ENCODE data around the gene FAM3A. TPM values are rescaled to one million over a fixed set of nuclear protein-coding genes. Genes with fewer than 3 reads are reported as not detected.

FAM3A gene
- total and polyA plus RNA-seq, 5 donors, result 55.4 to 68.6 (median 60.4) TPM

- peak in 2 of 3 donors; percentile 3 to 52 for DNase-seq
- intact Hi-C loops (cut with DNase I), result no loop called here
- H3K27me3 ChIP-seq (ENCODE audit: control insufficient read depth, insufficient read depth), result no peaks in the 10 kb centered on the region
- no peak overlapping the region for H3K4me3 ChIP-seq (ENCODE audit: low read length)
- H3K4me1 ChIP-seq (ENCODE audit: control insufficient read depth, insufficient read depth, low read length), result no peaks in the 10 kb centered on the region
- 96% methylated on average over 21 of the region's 21 CpGs for WGBS
- no peak overlapping the region for H3K27ac ChIP-seq (ENCODE audit: low read length)
- no peaks in the 10 kb centered on the region for H3K9me3 ChIP-seq (ENCODE audit: control insufficient read depth, low read length)
- no peak for ATAC-seq
Measured at GRCh38 chrX:154467556-154467955, 48.5 kb downstream of the FAM3A start.

GRCh38 chrX:154466907-154467306 lies 49.1 kb downstream of the FAM3A start:
- intact Hi-C loops (cut with DNase I), result no loop called here
- Histone ChIP-seq H3K4me1 (ENCODE audit: control insufficient read depth, insufficient read depth, low read length) (no peaks in the 10 kb centered on the region), H3K27ac (ENCODE audit: low read length) (no peak overlapping the region), H3K9me3 (ENCODE audit: control insufficient read depth, low read length) (no peaks in the 10 kb centered on the region), H3K27me3 (ENCODE audit: control insufficient read depth, insufficient read depth) (no peaks in the 10 kb centered on the region), H3K4me3 (ENCODE audit: low read length) (no peak overlapping the region)
- 95% methylated on average over 15 of the region's 15 CpGs for WGBS
- peak in 1 of 3 donors; percentile 31 for DNase-seq
- ATAC-seq, result no peak

- DNase-seq (peak in 1 of 3 donors; percentile 41), ATAC-seq (no peak)
- no peak overlapping the region for H3K4me3 ChIP-seq (ENCODE audit: low read length)
- H3K27ac ChIP-seq (ENCODE audit: low read length), result no peak overlapping the region
- WGBS, result 90% methylated on average over 30 of the region's 32 CpGs
- H3K27me3 ChIP-seq (ENCODE audit: control insufficient read depth, insufficient read depth), result no peaks in the 10 kb centered on the region
- no peaks in the 10 kb centered on the region for H3K4me1 ChIP-seq (ENCODE audit: control insufficient read depth, insufficient read depth, low read length)
- no peaks in the 10 kb centered on the region for H3K9me3 ChIP-seq (ENCODE audit: control insufficient read depth, low read length)
- intact Hi-C loops (cut with DNase I), result no loop called here
Measured at GRCh38 chrX:154466036-154466435, 50.0 kb downstream of the FAM3A start.

GRCh38 chrX:154465601-154466000 lies 50.4 kb downstream of the FAM3A start:
- WGBS, result 94% methylated on average over 14 of the region's 14 CpGs
- ATAC-seq, result no peak
- no peak overlapping the region for H3K4me3 ChIP-seq (ENCODE audit: low read length)
- no peak overlapping the region for H3K27ac ChIP-seq (ENCODE audit: low read length)
- H3K9me3 ChIP-seq (ENCODE audit: control insufficient read depth, low read length), result no peaks in the 10 kb centered on the region
- peak in 2 of 3 donors; percentile 24 to 26 for DNase-seq
- no peaks in the 10 kb centered on the region for H3K27me3 ChIP-seq (ENCODE audit: control insufficient read depth, insufficient read depth)
- no peaks in the 10 kb centered on the region for H3K4me1 ChIP-seq (ENCODE audit: control insufficient read depth, insufficient read depth, low read length)
- intact Hi-C loops (cut with DNase I), result no loop called here

GRCh38 chrX:154464806-154465365 lies 51.1 kb downstream of the FAM3A start:
- H3K9me3 ChIP-seq (ENCODE audit: control insufficient read depth, low read length), result no peaks in the 10 kb centered on the region
- 91% methylated on average over 28 of the region's 28 CpGs for WGBS
- peaks cover 3% of the 10 kb centered on the region for H3K4me1 ChIP-seq (ENCODE audit: control insufficient read depth, insufficient read depth, low read length)
- H3K4me3 ChIP-seq (ENCODE audit: low read length), result no peak overlapping the region
- ATAC-seq (no peak), DNase-seq (peak in 1 of 3 donors; percentile 56)
- no peak overlapping the region for H3K27ac ChIP-seq (ENCODE audit: low read length)
- no peaks in the 10 kb centered on the region for H3K27me3 ChIP-seq (ENCODE audit: control insufficient read depth, insufficient read depth)
- intact Hi-C loops (cut with DNase I), result no loop called here

- DNase-seq (peak in 2 of 3 donors; percentile 8 to 61), ATAC-seq (no peak)
- Histone ChIP-seq H3K4me1 (ENCODE audit: control insufficient read depth, insufficient read depth, low read length) (peaks cover 5% of the 10 kb centered on the region), H3K27ac (ENCODE audit: low read length) (no peak overlapping the region), H3K27me3 (ENCODE audit: control insufficient read depth, insufficient read depth) (no peaks in the 10 kb centered on the region), H3K4me3 (ENCODE audit: low read length) (no peak overlapping the region), H3K9me3 (ENCODE audit: control insufficient read depth, low read length) (no peaks in the 10 kb centered on the region)
- intact Hi-C loops (cut with DNase I), result no loop called here
- WGBS, result 88% methylated on average over 36 of the region's 36 CpGs
Measured at GRCh38 chrX:154463611-154464220, 52.3 kb downstream of the FAM3A start.

GRCh38 chrX:154462396-154462795 lies 53.6 kb downstream of the FAM3A start:
- no peaks in the 10 kb centered on the region for H3K9me3 ChIP-seq (ENCODE audit: control insufficient read depth, low read length)
- no peak overlapping the region for H3K4me3 ChIP-seq (ENCODE audit: low read length)
- no peak overlapping the region for H3K27ac ChIP-seq (ENCODE audit: low read length)
- peaks cover 5% of the 10 kb centered on the region for H3K4me1 ChIP-seq (ENCODE audit: control insufficient read depth, insufficient read depth, low read length)
- intact Hi-C loops (cut with DNase I), result no loop called here
- no peaks in the 10 kb centered on the region for H3K27me3 ChIP-seq (ENCODE audit: control insufficient read depth, insufficient read depth)
- 69% methylated on average over 8 of the region's 8 CpGs for WGBS
- ATAC-seq (no peak), DNase-seq (peak in 2 of 3 donors; percentile 13 to 40)

- Histone ChIP-seq H3K27ac (ENCODE audit: low read length) (no peak overlapping the region), H3K4me1 (ENCODE audit: control insufficient read depth, insufficient read depth, low read length) (peaks cover 5% of the 10 kb centered on the region), H3K9me3 (ENCODE audit: control insufficient read depth, low read length) (no peaks in the 10 kb centered on the region), H3K4me3 (ENCODE audit: low read length) (no peak overlapping the region), H3K27me3 (ENCODE audit: control insufficient read depth, insufficient read depth) (no peaks in the 10 kb centered on the region)
- peak in 2 of 3 donors; percentile 57 to 58 for DNase-seq
- 83% methylated on average over 26 of the region's 26 CpGs for WGBS
- no peak for ATAC-seq
- intact Hi-C loops (cut with DNase I), result no loop called here
Measured at GRCh38 chrX:154460326-154460725, 55.7 kb downstream of the FAM3A start.

GRCh38 chrX:154459832-154460231 lies 56.2 kb downstream of the FAM3A start:
- Histone ChIP-seq H3K4me3 (ENCODE audit: low read length) (no peak overlapping the region), H3K27ac (ENCODE audit: low read length) (no peak overlapping the region), H3K27me3 (ENCODE audit: control insufficient read depth, insufficient read depth) (no peaks in the 10 kb centered on the region), H3K4me1 (ENCODE audit: control insufficient read depth, insufficient read depth, low read length) (peaks cover 5% of the 10 kb centered on the region), H3K9me3 (ENCODE audit: control insufficient read depth, low read length) (no peaks in the 10 kb centered on the region)
- intact Hi-C loops (cut with DNase I), result no loop called here
- WGBS, result 49% methylated on average over 14 of the region's 14 CpGs
- peak; percentile 15 to 23 for ATAC-seq
- peak in 2 of 3 donors; percentile 47 to 70 for DNase-seq

- Histone ChIP-seq H3K4me3 (ENCODE audit: low read length) (peak overlapping the region; percentile 83), H3K27ac (ENCODE audit: low read length) (no peak overlapping the region), H3K4me1 (ENCODE audit: control insufficient read depth, insufficient read depth, low read length) (peaks cover 5% of the 10 kb centered on the region), H3K9me3 (ENCODE audit: control insufficient read depth, low read length) (no peaks in the 10 kb centered on the region), H3K27me3 (ENCODE audit: control insufficient read depth, insufficient read depth) (no peaks in the 10 kb centered on the region)
- peak; percentile 63 to 82 for ATAC-seq
- 31% methylated on average over 15 of the region's 15 CpGs for WGBS
- DNase-seq, result peak; percentile 57 to 76 (median 73)
- intact Hi-C loops (cut with DNase I), result no loop called here
Measured at GRCh38 chrX:154458954-154459778, 56.9 kb downstream of the FAM3A start.

All from right cardiac atrium (tissue), 5 donors.